Limb (tissue), 2 donors: ENCODE data around the gene OSBPL2.

Experiments
- DNase-seq, 2 donors: peaks; one replicate each; pipeline ENCODE4 v3.0.0-alpha.2; 2016; ENCODE audit errors: extremely low spot score in 2 of 2

Gene OSBPL2

DNA sequence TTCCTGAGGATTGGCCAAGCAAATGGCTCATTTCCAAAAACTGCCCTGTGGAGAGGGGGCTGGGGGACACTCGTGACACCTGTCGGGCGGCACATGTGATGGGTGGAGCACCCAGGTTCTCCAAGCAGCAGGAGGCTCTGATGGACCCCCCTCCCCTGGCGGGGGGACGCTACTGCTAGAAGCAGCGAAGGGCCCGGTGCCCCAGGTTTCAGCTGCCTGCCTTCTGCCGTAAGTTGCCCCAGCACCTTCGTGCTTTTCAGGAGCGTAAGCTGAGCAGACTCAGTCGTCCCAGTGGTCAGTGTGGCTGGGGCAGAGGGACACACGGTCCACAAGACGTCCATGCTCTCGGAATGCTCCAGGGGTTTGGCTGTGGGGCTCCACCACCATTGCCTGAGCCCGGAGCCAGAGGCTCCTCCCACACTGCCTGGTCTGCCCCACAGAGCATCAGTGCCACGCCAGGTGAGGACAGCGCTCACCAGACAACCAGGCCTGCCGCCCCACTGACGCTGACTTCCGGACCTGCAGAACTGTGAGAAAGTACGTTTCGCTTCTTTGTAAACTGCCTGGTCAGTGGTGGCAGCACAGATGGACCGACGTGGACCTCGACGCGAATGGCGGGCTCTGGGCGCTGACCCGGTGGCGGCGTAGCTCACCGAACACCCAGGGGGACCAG, 60.4 kb downstream of the OSBPL2 start:
- DNase-seq = no peak

DNA sequence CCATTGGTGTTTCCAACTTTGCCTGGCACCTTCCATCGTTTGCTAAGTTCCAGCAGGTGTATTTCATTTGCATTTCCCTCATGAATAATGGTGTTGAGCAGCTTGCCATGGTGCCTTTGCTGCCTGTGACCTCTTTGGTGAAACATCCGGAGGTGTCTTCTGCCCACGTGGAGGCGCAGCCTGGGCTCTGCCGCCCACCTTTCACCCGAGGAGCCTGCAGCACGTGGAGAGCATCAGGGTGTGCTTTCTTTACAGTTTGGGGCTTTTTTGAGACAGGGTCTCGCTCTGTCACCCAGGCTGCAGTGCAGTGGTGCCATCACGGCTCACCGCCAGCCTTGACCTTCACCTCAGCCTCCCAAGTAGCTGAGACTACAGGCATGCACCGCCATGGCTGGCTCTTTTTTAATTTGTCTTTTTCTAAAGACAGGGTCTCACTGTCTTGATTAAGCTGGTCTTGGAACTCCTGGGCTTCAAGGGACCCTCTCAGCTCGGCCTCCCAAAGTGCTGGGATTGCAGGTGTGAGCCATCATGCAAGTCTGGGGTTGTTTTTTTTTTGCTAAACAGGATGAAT, 61.4 kb downstream of the OSBPL2 start:
- DNase-seq = no peak

DNA sequence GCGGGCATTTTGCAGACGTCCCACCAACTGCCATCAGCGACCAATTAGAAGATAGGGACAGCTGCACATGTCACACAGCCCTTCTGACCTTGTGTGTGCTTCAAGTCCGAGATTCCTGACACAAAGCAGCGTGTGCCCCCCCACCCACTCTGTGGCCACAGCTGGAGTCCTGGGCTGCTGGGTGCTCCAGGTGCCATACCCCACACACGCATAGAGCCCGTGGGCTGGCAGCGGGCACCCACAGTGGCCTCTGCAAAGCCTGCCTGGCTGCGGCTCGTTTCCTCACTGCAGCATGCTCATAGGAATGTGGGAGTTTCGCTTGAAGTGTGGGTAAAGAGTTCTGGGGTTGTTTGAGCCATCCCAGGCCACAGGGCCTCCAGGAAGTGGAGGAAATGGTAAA, 62.0 kb downstream of the OSBPL2 start:
- DNase-seq = no peak

DNA sequence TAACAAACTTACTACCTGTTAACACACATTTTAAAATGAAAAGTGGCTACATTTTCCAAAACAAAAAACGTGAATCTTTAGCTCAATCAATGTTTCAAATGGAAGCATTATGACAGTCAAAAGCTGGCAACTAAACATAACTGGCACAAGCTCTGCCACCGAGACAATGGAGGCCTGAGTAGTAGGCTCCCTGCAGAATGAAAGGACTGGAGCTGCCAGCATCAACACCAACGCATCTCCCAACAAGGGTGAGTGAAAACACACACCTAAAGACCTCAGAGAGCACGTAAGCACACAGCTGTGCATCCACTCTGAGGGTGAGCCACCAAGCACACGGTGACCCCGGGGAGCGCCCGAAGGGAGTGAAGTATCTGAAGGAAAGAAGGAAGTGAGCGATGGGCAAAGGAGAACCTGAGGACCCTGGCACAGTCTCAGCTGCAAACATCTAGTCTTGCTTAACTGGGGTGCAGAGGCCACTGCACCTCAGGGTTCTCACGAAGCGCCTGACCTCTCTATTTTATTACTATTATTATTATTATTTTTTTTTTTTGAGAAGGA, 62.9 kb downstream of the OSBPL2 start:
- no peak for DNase-seq

DNA sequence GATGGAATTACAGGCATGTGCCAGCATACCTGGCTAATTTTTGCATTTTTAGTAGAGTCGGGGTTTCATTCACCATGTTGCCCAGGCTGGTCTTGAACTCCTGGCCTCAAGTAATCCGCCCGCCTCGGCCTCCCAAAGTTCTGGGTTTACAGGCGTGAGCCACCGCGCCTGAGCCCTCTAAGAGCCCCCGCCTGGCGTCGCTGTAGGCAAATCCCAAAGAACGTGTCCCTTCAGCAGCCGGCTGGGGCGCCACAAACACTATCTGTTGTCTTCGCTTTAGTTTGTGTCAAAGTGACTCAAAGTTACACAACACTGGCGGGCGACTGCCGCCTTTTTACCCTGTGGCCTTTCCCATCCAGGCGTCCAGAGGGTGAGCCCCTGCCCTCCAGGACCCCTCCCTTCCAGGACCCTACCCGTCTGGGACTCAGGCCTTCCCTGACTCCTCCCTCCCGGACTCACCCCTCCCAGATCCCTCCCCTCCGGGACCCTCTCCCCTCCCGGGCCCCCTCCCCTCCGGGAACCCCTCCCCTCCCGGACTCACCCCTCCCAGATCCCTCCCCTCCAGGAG, 63.5 kb downstream of the OSBPL2 start:
- peak; percentile 87 to 89 for DNase-seq

DNA sequence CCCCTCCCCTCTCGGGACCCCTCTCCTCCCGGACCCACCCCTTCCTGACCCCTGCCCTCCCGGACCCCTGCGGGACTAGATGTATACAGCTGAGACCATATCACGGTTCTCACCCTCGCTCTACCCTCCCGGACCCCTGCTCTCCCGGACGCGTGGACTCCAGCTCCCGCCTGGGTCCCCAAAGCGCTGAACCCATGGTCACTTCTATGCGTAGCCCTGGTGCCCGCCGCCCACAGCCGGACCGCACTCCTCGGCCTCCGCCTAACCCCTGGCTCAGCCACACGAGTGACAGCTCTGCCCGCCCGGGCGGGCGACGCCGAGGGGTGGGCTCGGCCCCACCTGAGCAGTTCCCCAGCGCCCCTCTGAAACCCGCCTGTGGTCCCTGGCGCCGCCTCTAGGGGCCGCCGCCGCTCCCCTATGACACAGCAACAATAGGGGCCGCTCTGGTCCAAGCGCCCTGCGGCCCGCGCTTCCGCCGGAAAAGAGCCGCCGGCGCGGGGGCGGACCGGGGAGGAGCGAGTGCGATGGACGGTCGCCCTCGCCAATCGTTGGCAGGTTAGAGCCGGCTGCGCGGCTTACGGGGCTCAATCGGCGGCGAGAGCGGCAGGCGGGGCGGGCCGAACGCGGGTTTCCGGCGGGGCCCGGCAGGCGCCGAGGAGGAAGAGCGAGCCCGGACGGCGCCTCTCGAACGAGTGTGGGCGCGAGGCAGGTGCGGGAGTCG, 64.2 kb downstream of the OSBPL2 start, which contains the start of gene ADRM1:
ADRM1 (plus strand) TSS at position 657 of the 721 bp plus-strand sequence. CDS start 572 bp downstream, outside the sequence.
- DNase-seq = peak; percentile 96 to 99

DNA sequence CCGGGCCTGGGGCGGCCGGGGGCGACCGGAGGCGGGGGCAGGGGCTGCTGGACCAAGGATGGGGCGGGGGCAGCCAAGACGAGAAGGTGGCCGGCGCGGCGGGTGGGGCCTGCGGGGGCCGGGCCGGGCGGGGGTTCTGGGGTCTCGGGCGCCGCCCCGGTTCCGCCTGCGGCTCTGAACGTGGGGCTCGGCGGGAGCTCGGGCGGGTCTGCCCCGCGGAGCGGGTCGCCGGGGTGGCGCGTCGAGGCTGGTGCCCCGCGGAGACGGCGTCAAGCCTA, 64.7 kb downstream of the OSBPL2 start:
- no peak for DNase-seq

DNA sequence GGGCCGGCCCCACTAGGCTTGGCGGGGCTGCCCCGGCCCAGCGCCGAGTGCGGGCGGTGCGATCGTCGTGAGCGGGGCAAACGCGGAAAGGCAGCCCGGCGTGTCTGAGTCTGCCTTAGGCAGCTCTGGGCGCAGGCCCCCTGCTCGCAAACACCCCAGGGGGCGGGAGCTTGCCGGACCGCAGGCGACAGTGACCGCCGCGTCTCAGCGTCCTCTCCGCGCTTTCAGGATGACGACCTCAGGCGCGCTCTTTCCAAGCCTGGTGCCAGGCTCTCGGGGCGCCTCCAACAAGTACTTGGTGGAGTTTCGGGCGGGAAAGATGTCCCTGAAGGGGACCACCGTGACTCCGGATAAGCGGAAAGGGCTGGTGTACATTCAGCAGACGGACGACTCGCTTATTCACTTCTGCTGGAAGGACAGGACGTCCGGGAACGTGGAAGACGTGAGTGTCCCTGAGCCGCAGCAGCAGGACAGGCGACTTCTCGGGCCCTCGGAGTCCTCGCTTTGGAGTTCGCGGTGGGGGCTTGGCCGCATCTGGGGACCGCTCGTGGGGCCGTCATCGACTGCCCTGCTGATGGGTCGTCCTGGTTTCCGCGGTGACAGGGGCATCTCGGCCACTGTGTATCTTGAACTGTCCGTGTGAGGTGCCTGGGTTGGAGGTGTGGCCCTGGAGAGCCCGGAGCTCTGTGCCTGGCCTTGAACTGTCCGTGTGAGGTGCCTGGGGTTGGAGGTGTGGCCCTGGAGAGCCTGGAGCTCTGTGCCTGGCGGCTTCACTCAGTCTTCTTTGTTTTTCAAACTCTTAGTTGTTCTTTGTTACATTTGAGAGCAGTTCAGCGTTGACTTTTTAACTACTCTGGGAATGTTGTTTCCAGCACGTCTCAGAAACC, 65.3 kb downstream of the OSBPL2 start:
- DNase-seq = peak in 1 of 2 donors; percentile 1

DNA sequence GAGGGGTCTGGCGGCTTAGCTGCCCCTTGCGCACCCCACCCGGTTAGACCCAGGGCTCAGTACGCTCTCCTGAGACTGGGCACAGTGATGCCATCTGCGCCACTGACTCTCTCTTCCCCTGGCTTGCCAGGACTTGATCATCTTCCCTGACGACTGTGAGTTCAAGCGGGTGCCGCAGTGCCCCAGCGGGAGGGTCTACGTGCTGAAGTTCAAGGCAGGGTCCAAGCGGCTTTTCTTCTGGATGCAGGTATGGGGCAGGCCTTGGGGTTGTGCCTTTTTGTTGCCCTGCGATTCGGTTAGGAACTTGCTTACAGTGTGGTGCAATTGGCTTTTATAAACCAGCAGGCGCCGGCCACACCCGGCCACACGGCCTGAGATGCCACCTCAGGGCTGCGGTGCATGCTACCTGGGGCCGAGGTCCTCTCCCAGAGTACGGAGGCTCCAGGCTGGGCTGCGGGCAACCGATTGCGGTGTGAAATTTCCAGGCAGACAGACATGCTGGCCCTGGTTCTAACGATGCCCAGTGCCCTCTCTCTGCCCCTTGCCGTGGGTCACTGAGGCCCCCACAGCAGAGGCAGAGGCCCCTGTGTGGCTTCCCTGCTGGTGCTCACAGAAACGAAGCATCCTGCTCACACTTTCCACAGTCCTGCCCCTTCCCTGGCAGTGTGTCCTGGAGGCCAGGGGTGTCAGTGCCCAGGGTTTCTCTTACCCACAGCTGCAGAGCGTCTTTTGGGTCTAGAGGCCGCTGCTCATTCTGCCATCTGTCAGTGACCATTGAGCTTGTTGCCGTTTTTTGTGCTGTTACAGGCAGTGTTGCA, 66.2 kb downstream of the OSBPL2 start:
- no peak for DNase-seq

DNA sequence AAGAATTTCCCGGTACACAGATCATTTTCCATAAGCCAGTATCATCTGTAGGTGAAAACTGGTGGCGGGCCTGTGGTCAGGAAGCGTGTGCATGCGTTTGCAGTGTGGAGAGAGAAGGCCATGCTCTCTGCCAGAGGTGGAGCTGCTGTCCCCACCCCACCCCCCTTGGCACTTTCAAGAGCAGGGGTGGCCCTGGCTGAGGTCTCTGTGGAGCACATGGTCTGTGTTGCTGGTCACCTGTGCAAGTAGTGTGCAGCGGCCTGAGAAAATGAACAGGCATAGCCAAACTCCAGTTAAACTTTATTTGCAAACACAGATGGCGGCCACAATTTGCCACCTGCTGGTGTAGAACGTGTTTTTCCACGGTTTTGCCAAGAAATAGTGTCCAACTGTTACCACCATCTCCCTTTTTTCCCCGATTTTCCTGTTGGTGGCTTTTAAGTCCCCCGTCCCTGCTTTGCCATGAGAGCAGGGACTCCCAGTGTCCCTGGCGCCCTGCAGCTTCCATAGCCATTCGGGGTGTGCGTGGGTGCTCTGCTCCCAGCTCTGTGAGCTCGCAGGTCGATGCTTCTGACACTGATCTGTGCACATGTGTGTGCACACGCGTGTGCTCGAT, 66.9 kb downstream of the OSBPL2 start:
- no peak for DNase-seq

DNA sequence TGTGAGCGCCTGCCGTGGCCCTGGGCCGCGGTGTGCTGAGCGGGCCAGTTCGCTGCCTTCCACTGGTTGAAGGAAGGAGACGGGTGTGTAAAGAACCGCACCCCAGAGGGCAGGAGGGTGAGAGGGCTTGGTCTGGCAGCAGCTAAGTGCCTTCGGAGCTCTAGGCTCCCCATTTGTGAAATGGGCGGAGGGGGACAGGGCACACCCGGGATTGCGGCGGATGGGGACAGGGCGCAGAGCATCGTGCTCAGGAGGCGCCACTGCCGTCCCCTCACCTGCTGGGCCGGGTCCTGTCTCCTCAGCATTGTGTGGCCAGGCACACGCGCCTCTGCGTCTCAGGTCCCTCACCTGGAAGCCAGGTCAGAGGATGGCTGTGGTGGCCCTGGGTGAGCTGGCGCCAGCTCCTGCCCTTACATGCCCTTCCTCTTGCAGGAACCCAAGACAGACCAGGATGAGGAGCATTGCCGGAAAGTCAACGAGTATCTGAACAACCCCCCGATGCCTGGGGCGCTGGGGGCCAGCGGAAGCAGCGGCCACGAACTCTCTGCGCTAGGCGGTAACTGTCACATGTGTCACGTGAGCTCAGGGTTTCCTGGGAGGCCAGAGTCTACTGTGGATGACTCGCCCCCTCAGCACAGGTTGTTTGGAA, 67.6 kb downstream of the OSBPL2 start:
- DNase-seq = no peak

DNA sequence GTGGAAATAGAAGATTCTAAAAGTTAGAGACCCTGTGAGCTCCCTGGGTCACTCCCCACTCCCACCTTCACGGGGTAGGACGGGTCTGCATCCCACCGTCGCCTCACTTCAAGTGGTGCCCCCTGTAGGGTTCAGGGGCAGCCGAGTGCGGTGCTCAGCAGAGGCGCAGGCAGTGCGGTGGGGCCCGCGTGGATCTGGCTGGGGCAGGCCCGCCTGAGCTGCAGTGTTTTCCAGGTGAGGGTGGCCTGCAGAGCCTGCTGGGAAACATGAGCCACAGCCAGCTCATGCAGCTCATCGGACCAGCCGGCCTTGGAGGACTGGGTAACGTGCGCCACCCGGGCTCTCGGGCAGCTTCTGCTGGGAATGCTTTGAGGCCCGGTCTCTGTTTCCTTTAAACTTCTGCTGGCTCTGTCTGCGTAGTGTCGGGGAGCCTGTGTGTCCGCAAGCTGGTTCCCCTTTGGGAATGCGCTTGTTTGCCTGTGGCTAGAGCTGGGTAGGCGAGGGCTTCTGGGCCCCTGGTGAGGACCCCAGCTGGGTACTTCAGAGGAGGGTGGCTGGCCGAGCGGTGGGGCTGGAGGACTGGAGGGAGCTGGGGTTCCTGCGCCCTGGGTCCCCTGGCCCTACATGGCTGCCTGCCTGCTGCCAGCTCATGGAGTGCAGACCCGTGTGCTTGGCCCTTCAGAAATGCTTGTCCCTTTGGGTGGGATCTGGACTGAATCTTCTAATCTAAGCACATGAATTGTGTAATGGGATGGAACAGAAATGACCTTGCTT, 68.3 kb downstream of the OSBPL2 start:
- no peak for DNase-seq

DNA sequence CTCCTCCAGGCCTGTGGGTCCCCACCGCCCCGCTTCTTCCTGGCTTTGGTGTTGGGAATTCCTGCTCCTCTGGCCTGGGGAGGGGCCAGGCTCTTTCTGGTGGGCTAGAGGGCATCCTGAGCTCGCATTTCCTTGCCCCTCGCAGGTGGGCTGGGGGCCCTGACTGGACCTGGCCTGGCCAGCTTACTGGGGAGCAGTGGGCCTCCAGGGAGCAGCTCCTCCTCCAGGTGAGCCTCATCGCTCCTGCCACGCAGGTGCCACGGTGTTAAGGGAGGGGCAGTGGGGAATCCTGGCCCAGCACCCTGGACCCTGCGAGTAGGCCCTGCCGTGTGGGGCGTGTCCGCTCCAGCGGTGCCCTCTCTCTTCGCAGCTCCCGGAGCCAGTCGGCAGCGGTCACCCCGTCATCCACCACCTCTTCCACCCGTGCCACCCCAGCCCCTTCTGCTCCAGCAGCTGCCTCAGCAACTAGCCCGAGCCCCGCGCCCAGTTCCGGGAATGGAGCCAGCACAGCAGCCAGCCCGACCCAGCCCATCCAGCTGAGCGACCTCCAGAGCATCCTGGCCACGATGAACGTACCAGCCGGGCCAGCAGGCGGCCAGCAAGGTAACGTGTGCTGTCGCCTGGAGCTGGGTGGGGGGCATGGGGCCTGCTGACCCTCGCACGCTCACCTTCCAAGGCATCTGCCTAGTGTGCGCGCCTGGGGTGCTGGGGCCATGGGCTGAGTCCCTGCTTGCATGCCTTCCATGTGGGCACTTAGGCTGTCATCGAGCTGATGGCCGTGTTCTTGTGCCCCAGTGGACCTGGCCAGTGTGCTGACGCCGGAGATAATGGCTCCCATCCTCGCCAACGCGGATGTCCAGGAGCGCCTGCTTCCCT, 69.1 kb downstream of the OSBPL2 start:
- no peak for DNase-seq

DNA sequence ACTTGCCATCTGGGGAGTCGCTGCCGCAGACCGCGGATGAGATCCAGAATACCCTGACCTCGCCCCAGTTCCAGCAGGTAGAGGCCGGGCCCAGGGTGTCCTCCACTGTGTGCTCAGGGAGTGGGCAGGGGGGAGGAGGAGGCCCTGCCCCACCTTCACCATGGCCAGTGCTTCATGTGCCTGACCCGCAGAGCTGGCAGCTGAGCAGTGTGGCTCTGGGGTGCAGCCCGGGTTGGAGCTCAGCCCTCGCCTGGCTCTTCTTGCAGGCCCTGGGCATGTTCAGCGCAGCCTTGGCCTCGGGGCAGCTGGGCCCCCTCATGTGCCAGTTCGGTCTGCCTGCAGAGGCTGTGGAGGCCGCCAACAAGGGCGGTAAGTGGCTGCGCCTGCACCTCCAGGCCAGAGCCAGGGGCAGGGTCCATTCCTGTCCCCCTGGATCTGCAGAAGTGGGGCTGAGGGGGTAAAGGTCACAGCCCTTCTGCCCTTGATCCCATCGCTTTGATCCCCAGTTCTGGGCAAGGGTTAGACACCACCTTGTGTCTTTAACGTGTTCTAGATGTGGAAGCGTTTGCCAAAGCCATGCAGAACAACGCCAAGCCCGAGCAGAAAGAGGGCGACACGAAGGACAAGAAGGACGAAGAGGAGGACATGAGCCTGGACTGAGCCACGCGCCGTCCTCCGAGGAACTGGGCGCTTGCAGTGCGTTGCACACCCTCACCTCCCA, 69.9 kb downstream of the OSBPL2 start:
- DNase-seq = no peak

DNA sequence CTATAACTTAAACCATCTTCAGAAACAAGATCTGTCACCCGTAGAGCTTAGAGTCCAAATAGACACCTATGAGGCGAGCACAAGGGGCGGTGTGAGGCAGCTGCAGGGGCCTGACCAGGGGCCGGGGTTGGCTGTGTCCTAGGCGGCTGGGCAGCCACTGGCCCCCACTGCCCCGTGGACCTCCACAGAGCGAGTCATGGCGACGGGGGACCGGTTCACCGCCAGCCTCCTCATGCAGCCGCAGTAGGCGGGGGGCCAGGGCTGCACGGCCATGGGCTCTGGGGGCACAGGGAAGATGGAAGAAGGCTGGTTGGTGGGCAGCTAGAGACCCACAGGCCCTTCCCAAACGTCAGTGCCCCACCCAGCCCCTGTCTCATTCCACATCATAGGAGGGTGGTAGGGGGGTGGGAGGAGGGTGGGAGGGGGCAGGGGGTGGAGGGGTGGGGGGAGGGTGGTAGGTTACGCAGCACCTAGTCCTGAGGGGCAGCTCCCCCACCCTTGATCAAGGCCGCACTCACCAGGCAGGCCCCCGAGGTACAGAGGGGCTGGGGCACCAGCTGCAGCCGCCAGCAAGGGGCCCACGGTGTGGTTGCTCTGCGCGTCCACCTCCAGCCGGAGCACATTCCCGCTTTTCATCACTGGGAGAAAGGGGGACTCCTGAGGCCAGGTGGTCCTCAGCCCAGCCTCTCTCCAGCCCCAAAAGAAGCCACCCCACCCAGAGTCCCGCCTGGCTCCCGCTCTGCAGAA, 71.0 kb downstream of the OSBPL2 start:
- no peak for DNase-seq
